Endothelial cell of umbilical vein (primary cell): Measurements from ENCODE around the gene FAM210B. TPM values are rescaled to one million over a fixed set of nuclear protein-coding genes. Genes with fewer than 3 reads are reported as not detected.

Experiments
- BruUV-seq: library from RNA; stranded (reverse); fragments of 400-500 nt; replicated peaks from 2 replicates; lab custom pipeline; 2021; lab: Mats Ljungman, UMichigan
- CTCF ChIA-PET: fragments of 300-600, 350-600 bp; sonication (Branson Sonifier 250); formaldehyde crosslinking; loops from one replicate; lab custom pipeline; 2021; ENCODE audit warnings: antibody characterized with exemption, inconsistent platforms; lab: Charles Lee
- POLR2A ChIA-PET: fragments of 300-600, 350-600 bp; sonication (Branson Sonifier 250); formaldehyde crosslinking; loops from one replicate; lab custom pipeline; 2021; ENCODE audit warnings: antibody characterized with exemption, inconsistent platforms; lab: Charles Lee
- DNase-seq: peaks from one replicate; pipeline ENCODE4 v3.0.0-alpha.2; 2011; ENCODE audit warnings: low read depth, low spot score
- FAIRE-seq: peaks from 2 replicates; lab custom pipeline; 2011; peaks lifted over from hg19 to GRCh38; lab: Jason Lieb, UNC
- H2AFZ ChIP-seq: 2 replicates; pipeline ENCODE4 v1.6.0; 2012; ENCODE audit warnings: low read depth, low read length, control low read depth, inconsistent platforms
- H3K27ac ChIP-seq: 2 replicates; pipeline ENCODE4 v1.5.1; 2011; ENCODE audit warnings: low read depth, mild to moderate bottlenecking, control low read depth, low read length, moderate library complexity; ENCODE audit not compliant: insufficient read depth
- H3K27me3 ChIP-seq, 2 experiments: 2 replicates each; pipeline versions ENCODE4 v1.6.0 to v1.6.1; 2011; ENCODE audit warnings: low read length in 2 of 2, mixed read lengths in 1 of 2; ENCODE audit not compliant: control insufficient read depth in 2 of 2, insufficient read depth in 2 of 2
- H3K36me3 ChIP-seq, 2 experiments: 2 replicates in 1 of 2; 3 replicates in 1 of 2; pipeline ENCODE4 v1.5.1; 2011; ENCODE audit warnings: low read length in 2 of 2, mild to moderate bottlenecking in 1 of 2, moderate library complexity in 1 of 2; ENCODE audit not compliant: control insufficient read depth in 2 of 2, insufficient read depth in 2 of 2; ENCODE audit errors: extremely low read depth in 1 of 2
- H3K4me1 ChIP-seq: 3 replicates; pipeline ENCODE4 v1.5.1; 2011; ENCODE audit warnings: mild to moderate bottlenecking, low read length; ENCODE audit not compliant: control insufficient read depth, insufficient read depth; ENCODE audit errors: extremely low read depth
- H3K4me2 ChIP-seq: 2 replicates; pipeline ENCODE4 v1.6.1; 2011; ENCODE audit warnings: low read length, control low read depth, mixed read lengths; ENCODE audit not compliant: insufficient read depth
- H3K4me3 ChIP-seq, 3 experiments: fragments of 200-600 bp in 1 of 3; sonication (generic), shearing (Covaris generic) in 1 of 3; replicated peaks in 1 of 3; 2 replicates each; pipeline ENCODE4 v1.5.1; 2011 to 2016; ENCODE audit warnings: control low read depth in 3 of 3, low read length in 3 of 3, mild to moderate bottlenecking in 2 of 3, inconsistent platforms in 1 of 3, low read depth in 1 of 3, moderate library complexity in 1 of 3; ENCODE audit not compliant: insufficient read depth in 1 of 3
- H3K79me2 ChIP-seq: 2 replicates; pipeline ENCODE4 v1.6.0; 2012; ENCODE audit warnings: low read length, inconsistent platforms; ENCODE audit not compliant: control insufficient read depth, insufficient read depth
- H3K9ac ChIP-seq: replicated peaks from 2 replicates; pipeline ENCODE3; 2011; ENCODE audit warnings: low read length, control low read depth; ENCODE audit not compliant: insufficient read depth; ENCODE audit errors: extremely low read depth
- H3K9me1 ChIP-seq: replicated peaks from 3 replicates; pipeline ENCODE4 v1.6.0; 2011; ENCODE audit warnings: mild to moderate bottlenecking, low read length; ENCODE audit not compliant: control insufficient read depth, insufficient read depth; ENCODE audit errors: extremely low read depth
- H3K9me3 ChIP-seq: replicated peaks from 2 replicates; pipeline ENCODE4 v1.5.1; 2012; ENCODE audit warnings: low read length, inconsistent platforms; ENCODE audit not compliant: control insufficient read depth, insufficient read depth
- H4K20me1 ChIP-seq: replicated peaks from 2 replicates; pipeline ENCODE3; 2011; ENCODE audit warnings: mild to moderate bottlenecking, low read length; ENCODE audit not compliant: control insufficient read depth, insufficient read depth; ENCODE audit errors: extremely low read depth
- EZH2 ChIP-seq: IDR thresholded peaks from 2 replicates; pipeline ENCODE4 v1.6.1; 2012; ENCODE audit warnings: borderline replicate concordance, low read depth, mild to moderate bottlenecking, moderate library complexity, low read length, inconsistent platforms; ENCODE audit not compliant: severe bottlenecking
- FOS ChIP-seq: IDR thresholded peaks from 2 replicates; pipeline ENCODE4 v1.6.1; 2011; ENCODE audit warnings: mild to moderate bottlenecking, low read length, moderate library complexity, borderline replicate concordance; ENCODE audit not compliant: insufficient read depth
- GATA2 ChIP-seq: IDR thresholded peaks from 2 replicates; pipeline ENCODE4 v1.7.0; 2011; ENCODE audit warnings: low read depth, mild to moderate bottlenecking, moderate library complexity, mixed read lengths, low read length; ENCODE audit not compliant: insufficient read length, insufficient read depth
- MYC ChIP-seq: IDR thresholded peaks from one replicate; pipeline ENCODE4 v1.6.1; 2011; ENCODE audit warnings: mild to moderate bottlenecking, low read depth, low read length
- dilution Hi-C: fragments of 300-500 bp; cut with MboI; formaldehyde crosslinking; loops from one replicate; pipeline ENCODE4 v1.15.0; 2019; ENCODE audit warnings: low sequenced_read_pairs; ENCODE audit not compliant: extremely low pct_ligation_motif_present
- intact Hi-C: fragments of 100-400 bp; cut with micrococcal nuclease; formaldehyde crosslinking; loops from one replicate; pipeline ENCODE4 v1.10.0; 2022
- polyA plus RNA-seq, 4 experiments: library from polyadenylated mRNA; depleted of rRNA in 3 of 4; stranded (reverse) in 3 of 4; unstranded in 1 of 4; fragments of >200 nt; gene quantifications; 2 replicates each; pipeline versions ENCODE4 v1.2.1 to v1.2.3, GENCODE V29; 2011 to 2012; ENCODE audit warnings: missing spikeins in 1 of 4
- total RNA-seq: library from RNA; stranded (reverse); gene quantifications from 2 replicates; pipeline ENCODE4 v1.2.3, GENCODE V29; 2021

The FAM210B gene
- total and polyA plus RNA-seq, 2 donors (not counting 3 experiments of a cell fraction or from before 2014, with no cell fraction given), result 24.6 to 37.6 TPM

- no peaks in the 10 kb centered on the region for H3K4me1 ChIP-seq
- H2AFZ ChIP-seq, result no peak overlapping the region
- H3K27ac ChIP-seq, result no peak overlapping the region
- no peak overlapping the region for H3K9ac ChIP-seq
- TF ChIP-seq FOS (peak; percentile 22), MYC (no peak)
- no peak overlapping the region for H3K4me2 ChIP-seq
- H3K4me3 ChIP-seq, result no peak overlapping the region
- H4K20me1 ChIP-seq, result no peaks in the 10 kb centered on the region
- CTCF ChIA-PET, result no interaction called here
- BruUV-seq, result no TSS peak
- no peaks in the 10 kb centered on the region for H3K79me2 ChIP-seq
- H3K9me1 ChIP-seq, result no peaks in the 10 kb centered on the region
- dilution Hi-C loops (no loop called here), intact Hi-C loops (no loop called here)
- FAIRE-seq (no peak), DNase-seq (no peak)
- POLR2A ChIA-PET, result no interaction called here
- no peaks in the 10 kb centered on the region for H3K36me3 ChIP-seq
- peaks cover 4% of the 10 kb centered on the region in 2 experiments for H3K27me3 ChIP-seq
- H3K9me3 ChIP-seq, result no peaks in the 10 kb centered on the region
Observed at GRCh38 chr20:56350842-56351241, 7.9 kb upstream of the FAM210B start.

GRCh38 chr20:56352345-56353055 lies 6.3 kb upstream of the FAM210B start:
- no peak overlapping the region for H2AFZ ChIP-seq
- no TSS peak for BruUV-seq
- TF ChIP-seq GATA2, result no peak
- TF ChIP-seq EZH2, result no peak
- TF ChIP-seq FOS, result no peak
- dilution Hi-C loops, result no loop called here
- H3K9me1 ChIP-seq, result no peaks in the 10 kb centered on the region
- no peaks in the 10 kb centered on the region for H3K4me1 ChIP-seq
- H4K20me1 ChIP-seq, result no peaks in the 10 kb centered on the region
- H3K36me3 ChIP-seq, result no peaks in the 10 kb centered on the region
- ChIA-PET CTCF (interaction anchor here (1.2 to 1.7 kb wide), 2 partner anchors 9 to 1671 kb away, joined by 4 to 7 read pairs; no protein-coding TSS in a partner anchor), POLR2A (interaction anchor here (0.5 kb wide), 1 partner anchor 24 kb away, joined by 3 read pairs; no protein-coding TSS in a partner anchor)
- intact Hi-C loops, result no loop called here
- H3K27ac ChIP-seq, result no peak overlapping the region
- peaks cover 4 to 7% of the 10 kb centered on the region in 2 experiments for H3K27me3 ChIP-seq
- H3K79me2 ChIP-seq, result no peaks in the 10 kb centered on the region
- H3K9ac ChIP-seq, result no peak overlapping the region
- FAIRE-seq, result no peak
- H3K9me3 ChIP-seq, result no peaks in the 10 kb centered on the region
- H3K4me3 ChIP-seq, result no peak overlapping the region
- no peak for DNase-seq
- H3K4me2 ChIP-seq, result no peak overlapping the region
